ENCODE measurements around the gene HAPSTR1.

DNA sequence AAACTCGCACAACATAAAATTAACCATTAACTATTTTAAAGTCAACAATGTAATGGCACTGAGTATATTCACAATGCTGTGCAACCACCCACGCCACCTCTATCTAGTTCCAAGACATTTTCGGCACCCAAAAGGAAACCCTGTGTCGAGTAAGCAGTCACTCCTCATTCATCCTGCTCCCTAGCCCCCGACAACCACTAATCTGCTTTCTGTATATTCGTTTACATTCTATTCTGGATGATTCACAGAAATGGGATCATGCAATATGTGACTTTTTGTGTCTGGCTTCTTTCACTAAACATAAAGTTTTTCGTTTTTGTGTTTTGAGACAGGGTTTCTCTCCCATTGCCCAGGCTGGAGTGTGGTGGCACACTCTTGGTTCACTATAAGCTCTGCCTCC lies 42.2 kb upstream of the HAPSTR1 start:
- TF ChIP-seq, protein P1, sequence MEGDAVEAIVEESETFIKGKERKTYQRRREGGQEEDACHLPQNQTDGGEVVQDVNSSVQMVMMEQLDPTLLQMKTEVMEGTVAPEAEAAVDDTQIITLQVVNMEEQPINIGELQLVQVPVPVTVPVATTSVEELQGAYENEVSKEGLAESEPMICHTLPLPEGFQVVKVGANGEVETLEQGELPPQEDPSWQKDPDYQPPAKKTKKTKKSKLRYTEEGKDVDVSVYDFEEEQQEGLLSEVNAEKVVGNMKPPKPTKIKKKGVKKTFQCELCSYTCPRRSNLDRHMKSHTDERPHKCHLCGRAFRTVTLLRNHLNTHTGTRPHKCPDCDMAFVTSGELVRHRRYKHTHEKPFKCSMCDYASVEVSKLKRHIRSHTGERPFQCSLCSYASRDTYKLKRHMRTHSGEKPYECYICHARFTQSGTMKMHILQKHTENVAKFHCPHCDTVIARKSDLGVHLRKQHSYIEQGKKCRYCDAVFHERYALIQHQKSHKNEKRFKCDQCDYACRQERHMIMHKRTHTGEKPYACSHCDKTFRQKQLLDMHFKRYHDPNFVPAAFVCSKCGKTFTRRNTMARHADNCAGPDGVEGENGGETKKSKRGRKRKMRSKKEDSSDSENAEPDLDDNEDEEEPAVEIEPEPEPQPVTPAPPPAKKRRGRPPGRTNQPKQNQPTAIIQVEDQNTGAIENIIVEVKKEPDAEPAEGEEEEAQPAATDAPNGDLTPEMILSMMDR (conservative IDR thresholded peaks at IDR 0.05; ENCODE audit: low read depth, low read length): no peak
- no peak for TF ChIP-seq EZH2 (IDR thresholded peaks at IDR 0.05; ENCODE audit: low read length, unreplicated experiment)

Measured in PC-3 (cell line).